Skeletal muscle tissue (tissue), 4 donors: ENCODE results near the gene SBDS. TPM values are rescaled to one million over a fixed set of nuclear protein-coding genes. Genes with fewer than 3 reads are reported as not detected.

Experiments used
- H3K27ac ChIP-seq: one replicate; pipeline ENCODE4 v1.7.0; 2013; ENCODE audit warnings: mild to moderate bottlenecking, low read depth, low read length, inconsistent platforms
- H3K27me3 ChIP-seq, 3 donors: one replicate each; pipeline ENCODE4 v1.7.0; 2013; ENCODE audit warnings: low read length in 3 of 3; ENCODE audit not compliant: control insufficient read depth in 3 of 3, insufficient read depth in 3 of 3
- H3K36me3 ChIP-seq, 3 donors: one replicate each; pipeline ENCODE4 v1.7.0; 2013; ENCODE audit warnings: low read length in 3 of 3; ENCODE audit not compliant: control insufficient read depth in 3 of 3, insufficient read depth in 3 of 3
- H3K4me1 ChIP-seq, 3 donors: one replicate each; pipeline ENCODE4 v1.7.0; 2013; ENCODE audit warnings: low read length in 3 of 3, mild to moderate bottlenecking in 3 of 3; ENCODE audit not compliant: control insufficient read depth in 3 of 3, insufficient read depth in 3 of 3
- H3K4me3 ChIP-seq, 3 donors: one replicate each; pipeline ENCODE4 v1.7.0; 2013; ENCODE audit warnings: low read length in 3 of 3
- H3K9ac ChIP-seq, 3 donors: one replicate each; pipeline ENCODE4 v1.7.0; 2013; ENCODE audit warnings: low read length in 3 of 3, mild to moderate bottlenecking in 3 of 3, moderate library complexity in 2 of 3, low read depth in 1 of 3
- H3K9me3 ChIP-seq, 3 donors: one replicate each; pipeline ENCODE4 v1.7.0; 2013; ENCODE audit warnings: low read length in 3 of 3; ENCODE audit not compliant: control insufficient read depth in 3 of 3
- total RNA-seq: library from RNA; depleted of rRNA; stranded (reverse); fragments of >200 nt; gene quantifications from one replicate; pipeline ENCODE4 v1.2.3, GENCODE V29; 2014
- donor health status: Osteomylitis.

Gene SBDS
- total RNA-seq, 1 donor from 2014 or later, result 98.6 TPM

GRCh38 chr7:66967029-66967428 lies 28.4 kb downstream of the SBDS start:
- Histone ChIP-seq H3K27me3 (no peaks in the 10 kb centered on the region), H3K9ac (no peak overlapping the region), H3K27ac (no peak overlapping the region), H3K4me3 (no peak overlapping the region), H3K9me3 (no peaks in the 10 kb centered on the region), H3K36me3 (no peaks in the 10 kb centered on the region), H3K4me1 (no peaks in the 10 kb centered on the region)

- H3K36me3 ChIP-seq, result peaks cover 0 to 6% (median 2%) of the 10 kb centered on the region in 3 donors
- no peak overlapping the region for H3K9ac ChIP-seq
- no peaks in the 10 kb centered on the region for H3K4me1 ChIP-seq
- H3K27me3 ChIP-seq, result no peaks in the 10 kb centered on the region
- no peak overlapping the region for H3K4me3 ChIP-seq
- H3K9me3 ChIP-seq, result no peaks in the 10 kb centered on the region
- no peak overlapping the region for H3K27ac ChIP-seq
These were observed 31.0 kb downstream of the SBDS start for GRCh38 chr7:66964411-66964810.

DNA sequence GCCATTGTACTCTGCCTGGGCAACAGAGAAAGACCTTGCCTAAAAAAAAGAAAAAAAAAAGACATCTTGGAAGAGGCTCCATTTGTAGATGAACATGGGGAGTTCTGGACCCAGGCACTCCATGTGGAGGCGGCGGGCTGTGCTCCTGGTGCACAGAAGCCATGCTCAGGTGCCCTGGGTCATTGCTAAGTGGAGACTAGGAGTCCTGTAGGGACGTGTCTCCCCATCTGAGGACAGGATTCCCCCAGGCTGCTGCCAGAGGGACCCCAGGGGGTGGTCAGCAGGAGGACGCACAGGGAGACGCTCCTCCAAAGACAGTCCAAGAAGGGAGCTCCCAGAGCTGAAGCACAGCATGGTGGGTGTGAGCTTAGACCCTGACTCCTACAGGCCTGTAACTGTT lies 34.3 kb downstream of the SBDS start:
- H3K9me3 ChIP-seq, result no peaks in the 10 kb centered on the region
- peaks cover 18 to 23% (median 22%) of the 10 kb centered on the region in 3 donors for H3K36me3 ChIP-seq
- no peaks in the 10 kb centered on the region for H3K4me1 ChIP-seq
- H3K27ac ChIP-seq, result no peak overlapping the region
- no peaks in the 10 kb centered on the region for H3K27me3 ChIP-seq
- H3K4me3 ChIP-seq, result no peak overlapping the region
- no peak overlapping the region for H3K9ac ChIP-seq

GRCh38 chr7:66960192-66960591 lies 35.2 kb downstream of the SBDS start:
- Histone ChIP-seq H3K27me3 (no peaks in the 10 kb centered on the region), H3K4me1 (no peaks in the 10 kb centered on the region), H3K4me3 (no peak overlapping the region), H3K27ac (no peak overlapping the region), H3K9ac (no peak overlapping the region), H3K9me3 (no peaks in the 10 kb centered on the region), H3K36me3 (peaks cover 22 to 31% (median 31%) of the 10 kb centered on the region in 3 donors)

GRCh38 chr7:66958538-66959350 lies 36.6 kb downstream of the SBDS start:
- Histone ChIP-seq H3K4me3 (no peak overlapping the region), H3K9me3 (no peaks in the 10 kb centered on the region), H3K27ac (no peak overlapping the region), H3K36me3 (peaks cover 28 to 41% (median 41%) of the 10 kb centered on the region in 3 donors), H3K4me1 (no peaks in the 10 kb centered on the region), H3K27me3 (no peaks in the 10 kb centered on the region), H3K9ac (no peak overlapping the region)

DNA sequence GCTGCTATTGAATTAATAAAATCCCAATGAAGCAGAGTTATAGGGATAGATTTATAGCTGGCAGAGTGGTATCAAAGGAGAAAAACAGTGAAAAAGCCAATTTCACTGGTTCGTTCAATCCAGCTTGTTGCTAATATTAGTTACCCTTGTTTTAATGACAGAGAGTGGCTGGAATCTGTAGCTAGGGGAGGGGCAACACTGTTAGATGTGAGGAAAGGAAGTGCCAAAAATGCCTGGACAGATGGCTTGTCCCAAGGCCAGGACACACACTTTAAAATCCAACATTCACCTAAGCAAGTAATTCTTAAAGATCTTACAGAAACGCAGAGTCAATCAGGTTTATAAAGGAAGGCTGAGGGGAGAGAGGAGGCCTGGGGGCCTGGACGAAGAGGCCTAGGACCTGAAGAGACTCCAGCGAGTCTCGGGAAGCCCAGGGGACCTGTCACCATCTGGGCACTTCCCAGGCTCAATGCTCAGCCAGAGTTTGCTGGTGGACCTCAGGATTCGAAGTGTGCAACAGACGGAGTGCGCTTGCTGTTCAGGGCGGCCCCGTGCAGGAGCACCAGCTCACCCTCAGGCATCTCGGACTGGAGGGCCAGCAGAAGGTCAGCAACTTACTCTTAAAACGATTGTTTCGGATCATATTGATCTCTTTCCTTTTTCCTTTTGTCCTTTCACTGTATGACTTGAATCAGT lies 37.6 kb downstream of the SBDS start:
- Histone ChIP-seq H3K4me1 (no peaks in the 10 kb centered on the region), H3K4me3 (no peak overlapping the region), H3K9ac (no peak overlapping the region), H3K9me3 (no peaks in the 10 kb centered on the region), H3K36me3 (peaks cover 30 to 48% (median 47%) of the 10 kb centered on the region in 3 donors), H3K27me3 (no peaks in the 10 kb centered on the region), H3K27ac (no peak overlapping the region)

DNA sequence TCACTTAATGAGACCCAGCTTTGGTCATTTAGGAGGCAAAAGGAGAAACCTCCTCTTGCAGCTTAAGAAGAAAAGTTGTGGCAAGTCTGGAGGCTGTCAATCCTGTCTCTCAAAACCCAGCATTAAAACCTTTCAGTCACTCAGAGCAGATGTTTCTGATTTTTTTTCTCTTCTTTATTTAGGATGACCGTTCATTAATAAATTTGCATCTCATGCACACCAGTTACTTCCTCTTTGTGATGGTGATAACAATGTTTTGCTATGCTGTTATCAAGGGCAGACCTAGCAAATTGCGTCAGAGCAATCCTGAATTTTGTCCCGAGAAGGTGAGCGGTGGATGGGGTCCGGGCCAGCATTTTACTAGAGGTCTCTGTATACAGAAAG lies 42.4 kb downstream of the SBDS start:
- no peaks in the 10 kb centered on the region for H3K27me3 ChIP-seq
- H3K27ac ChIP-seq, result no peak overlapping the region
- H3K36me3 ChIP-seq, result peaks cover 52 to 67% (median 66%) of the 10 kb centered on the region in 3 donors
- H3K4me1 ChIP-seq, result no peaks in the 10 kb centered on the region
- H3K9me3 ChIP-seq, result no peaks in the 10 kb centered on the region
- H3K9ac ChIP-seq, result no peak overlapping the region
- H3K4me3 ChIP-seq, result no peak overlapping the region

GRCh38 chr7:66952343-66953043 lies 42.9 kb downstream of the SBDS start:
- Histone ChIP-seq H3K9me3 (no peaks in the 10 kb centered on the region), H3K4me1 (no peaks in the 10 kb centered on the region), H3K27ac (no peak overlapping the region), H3K9ac (no peak overlapping the region), H3K36me3 (peaks cover 47 to 68% (median 63%) of the 10 kb centered on the region in 3 donors), H3K4me3 (no peak overlapping the region), H3K27me3 (no peaks in the 10 kb centered on the region)

GRCh38 chr7:66950763-66951162 lies 44.6 kb downstream of the SBDS start:
- no peak overlapping the region for H3K27ac ChIP-seq
- H3K36me3 ChIP-seq, result peaks cover 49 to 67% (median 55%) of the 10 kb centered on the region in 3 donors
- H3K27me3 ChIP-seq, result no peaks in the 10 kb centered on the region
- H3K4me1 ChIP-seq, result no peaks in the 10 kb centered on the region
- no peak overlapping the region for H3K4me3 ChIP-seq
- no peak overlapping the region for H3K9ac ChIP-seq
- no peaks in the 10 kb centered on the region for H3K9me3 ChIP-seq

- no peaks in the 10 kb centered on the region for H3K27me3 ChIP-seq
- no peaks in the 10 kb centered on the region for H3K9me3 ChIP-seq
- no peak overlapping the region for H3K9ac ChIP-seq
- no peaks in the 10 kb centered on the region for H3K4me1 ChIP-seq
- no peak overlapping the region for H3K4me3 ChIP-seq
- peaks cover 48 to 65% (median 53%) of the 10 kb centered on the region in 3 donors for H3K36me3 ChIP-seq
- no peak overlapping the region for H3K27ac ChIP-seq
These were observed 45.1 kb downstream of the SBDS start for GRCh38 chr7:66950311-66950710.
